ENCODE measurements around the gene L1TD1.
"Not testable (repeated sequence)": the region's sequence is repeated elsewhere in the genome, so short reads cannot be mapped to it uniquely, and the experiment has no call there.

L1TD1 gene

GRCh38 chr1:62208087-62208486 is 13.4 kb downstream of the L1TD1 start:
- DNase-seq, result no peak

DNA sequence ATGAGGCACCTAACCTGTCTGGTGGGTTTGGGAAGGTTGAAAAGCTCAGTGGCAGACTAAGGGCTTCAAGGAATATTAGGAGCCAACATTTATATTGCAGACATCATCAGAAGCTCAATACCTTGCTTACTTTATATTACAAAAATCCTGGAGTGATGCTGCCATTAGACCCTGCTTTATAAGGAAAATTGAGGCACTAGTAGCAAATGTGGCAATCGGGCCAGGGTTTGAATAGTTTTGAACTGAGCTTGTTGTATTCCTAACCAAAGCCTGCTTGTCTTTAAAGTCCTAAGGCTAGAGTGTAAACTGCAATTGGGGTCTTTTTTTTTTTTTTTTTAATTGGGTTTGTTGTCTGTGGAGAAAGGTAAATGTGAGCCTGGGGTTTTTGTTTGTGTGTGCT is 14.3 kb downstream of the L1TD1 start:
- no peak for DNase-seq

- no peak for DNase-seq
Observed at GRCh38 chr1:62209931-62210595, 15.4 kb downstream of the L1TD1 start.

DNA sequence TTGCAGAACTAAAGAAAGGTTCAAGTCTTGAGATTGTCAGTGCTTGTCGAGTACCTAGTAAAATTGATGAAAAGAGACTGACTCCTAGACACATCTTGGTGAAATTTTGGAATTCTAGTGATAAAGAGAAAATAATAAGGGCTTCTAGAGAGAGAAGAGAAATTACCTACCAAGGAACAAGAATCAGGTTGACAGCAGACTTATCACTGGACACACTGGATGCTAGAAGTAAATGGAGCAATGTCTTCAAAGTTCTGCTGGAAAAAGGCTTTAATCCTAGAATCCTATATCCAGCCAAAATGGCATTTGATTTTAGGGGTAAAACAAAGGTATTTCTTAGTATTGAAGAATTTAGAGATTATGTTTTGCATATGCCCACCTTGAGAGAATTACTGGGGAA is 16.3 kb downstream of the L1TD1 start:
- no peak for DNase-seq

GRCh38 chr1:62212411-62212810 is 17.8 kb downstream of the L1TD1 start:
- no peak for DNase-seq

- DNase-seq, result no peak
Observed at GRCh38 chr1:62213075-62213914, 18.6 kb downstream of the L1TD1 start.

DNA sequence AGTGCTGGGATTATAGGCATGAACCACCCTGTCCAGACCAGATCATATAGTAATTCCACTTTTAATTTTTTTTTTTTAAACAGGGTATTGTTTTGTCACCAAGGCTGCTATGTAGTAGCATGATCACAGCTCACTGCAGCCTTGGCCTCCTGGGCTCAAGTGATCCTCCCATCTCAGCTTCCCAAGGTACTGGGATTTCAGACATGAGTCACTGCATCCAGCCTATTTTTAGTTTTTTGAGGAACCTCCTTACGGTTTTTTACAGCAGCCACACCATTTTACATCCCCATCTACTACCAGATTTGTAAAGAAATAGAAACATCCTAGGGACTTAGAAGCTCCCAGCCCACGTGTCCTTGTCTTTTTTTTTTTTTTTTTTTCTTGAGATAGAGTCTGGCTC is 24.0 kb downstream of the L1TD1 start:
- no peak for DNase-seq

DNA sequence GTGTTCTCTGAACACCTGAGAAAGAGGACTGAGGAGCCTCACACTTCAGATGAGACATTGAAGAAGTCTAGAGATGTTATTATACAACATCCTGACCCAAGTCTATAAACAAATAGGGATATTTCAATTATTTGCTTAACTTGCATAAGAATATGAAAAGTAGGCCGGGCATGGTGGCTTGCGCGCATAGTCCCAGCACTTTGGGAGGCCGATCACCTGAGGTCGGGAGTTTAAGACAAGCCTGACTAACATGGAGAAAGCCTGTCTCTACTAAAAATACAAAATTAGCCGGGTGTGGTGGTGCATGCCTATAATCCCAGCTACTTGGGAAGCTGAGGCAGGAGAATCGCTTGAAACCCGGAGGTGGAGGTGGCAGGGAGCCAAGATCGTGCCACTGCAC is 25.8 kb downstream of the L1TD1 start:
- DNase-seq, result not testable (repeated sequence)

DNA sequence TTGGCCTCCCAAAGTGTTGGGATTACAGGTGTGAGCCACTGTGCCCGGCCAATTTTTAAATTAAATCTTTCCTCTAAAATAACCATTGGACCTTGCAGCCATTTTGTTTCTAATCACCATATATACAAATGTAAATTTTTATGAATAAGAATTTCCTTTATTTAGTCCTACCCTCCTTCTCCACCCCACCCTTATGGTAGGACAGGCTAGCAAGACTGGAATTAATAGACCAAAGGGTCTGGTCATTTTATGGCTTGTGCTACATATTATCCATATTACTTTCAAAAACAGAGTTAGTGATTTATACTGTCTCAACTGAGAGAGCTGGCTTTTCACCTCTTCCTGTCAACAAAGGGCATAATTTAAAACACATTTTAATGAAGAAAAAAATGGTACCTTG is 26.5 kb downstream of the L1TD1 start:
- no peak for DNase-seq

DNA sequence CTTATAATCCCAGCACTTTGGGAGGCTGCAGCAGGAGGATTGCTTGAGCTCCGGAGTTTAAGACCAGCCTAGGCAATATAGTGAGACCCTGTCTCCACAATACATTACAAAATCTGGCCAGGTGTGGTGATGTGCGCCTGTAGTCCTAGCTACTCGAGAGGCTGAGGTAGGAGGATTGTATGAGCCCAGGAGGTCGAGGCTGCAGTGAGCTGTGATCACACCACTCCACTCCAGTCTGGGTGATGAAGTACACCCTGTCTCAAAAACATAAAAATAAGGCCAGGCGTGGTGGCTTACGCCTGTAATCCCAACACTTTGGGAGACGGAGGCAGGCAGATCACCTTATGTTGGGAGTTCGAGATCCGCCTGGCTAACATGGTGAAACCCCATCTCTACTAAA is 27.7 kb downstream of the L1TD1 start:
- no peak for DNase-seq

- no peak for DNase-seq
Observed at GRCh38 chr1:62224182-62224581, 29.5 kb downstream of the L1TD1 start.

- DNase-seq, result no peak
Observed at GRCh38 chr1:62227496-62227895, 32.8 kb downstream of the L1TD1 start.

- no peak for DNase-seq
Observed at GRCh38 chr1:62228136-62228882, 33.7 kb downstream of the L1TD1 start.

GRCh38 chr1:62228883-62229187 is 34.2 kb downstream of the L1TD1 start:
- no peak for DNase-seq

GRCh38 chr1:62229468-62229867 is 34.8 kb downstream of the L1TD1 start:
- no peak for DNase-seq

GRCh38 chr1:62229932-62230331 is 35.3 kb downstream of the L1TD1 start:
- DNase-seq, result no peak

GRCh38 chr1:62230718-62231117 is 36.1 kb downstream of the L1TD1 start:
- DNase-seq, result no peak

- DNase-seq, result no peak
Observed at GRCh38 chr1:62232871-62233278, 38.2 kb downstream of the L1TD1 start.

DNA sequence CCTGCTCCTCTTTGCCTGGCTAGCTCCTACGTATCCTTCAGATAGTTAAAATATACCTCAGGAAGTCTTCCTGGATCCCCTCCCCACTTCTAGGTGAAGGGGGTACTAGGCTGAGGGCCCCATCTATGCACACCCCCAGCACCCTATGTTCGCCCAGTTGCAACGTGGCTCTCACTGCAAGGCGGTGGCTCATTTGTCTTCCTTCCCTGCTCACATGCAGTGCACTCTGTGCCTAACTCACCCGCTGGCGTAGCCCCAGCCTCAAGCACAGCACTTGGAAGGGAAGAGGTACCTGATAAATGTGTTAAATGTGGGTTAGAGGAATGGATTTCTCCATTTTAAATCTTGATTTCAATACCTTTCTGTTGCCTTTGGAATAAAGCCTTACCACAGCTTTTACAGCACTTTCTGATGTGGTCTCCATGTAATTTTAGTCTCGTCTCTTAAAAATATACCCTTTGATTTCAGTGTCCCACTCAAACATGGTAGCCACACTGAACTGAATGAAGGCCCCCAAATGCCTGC is 39.3 kb downstream of the L1TD1 start:
- no peak for DNase-seq

GRCh38 chr1:62234688-62235087 is 40.0 kb downstream of the L1TD1 start:
- no peak for DNase-seq

GRCh38 chr1:62235576-62235975 is 40.9 kb downstream of the L1TD1 start:
- DNase-seq, result no peak

GRCh38 chr1:62237361-62237760 is 42.7 kb downstream of the L1TD1 start:
- DNase-seq, result no peak

DNA sequence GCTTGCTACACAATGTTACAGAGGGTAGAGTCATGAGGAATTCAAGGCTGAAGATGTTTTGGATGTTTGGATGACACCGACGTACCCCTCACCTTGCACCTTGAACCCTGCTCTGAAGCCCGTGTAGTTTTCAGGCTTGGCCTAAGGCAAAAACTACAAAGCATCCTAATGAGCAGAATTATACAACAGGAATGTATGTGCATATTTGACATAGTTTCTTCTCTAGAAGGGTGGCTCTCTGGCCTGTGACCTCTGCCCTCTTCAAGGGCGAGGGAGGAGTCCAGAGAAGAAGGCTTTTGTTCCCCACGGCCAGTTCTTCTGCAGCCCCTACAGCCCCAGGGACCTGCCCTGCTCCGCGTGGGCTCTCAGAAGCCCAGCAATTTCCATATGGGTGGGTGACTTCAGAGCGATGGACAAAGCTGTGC is 43.3 kb downstream of the L1TD1 start:
- DNase-seq, result no peak

DNA sequence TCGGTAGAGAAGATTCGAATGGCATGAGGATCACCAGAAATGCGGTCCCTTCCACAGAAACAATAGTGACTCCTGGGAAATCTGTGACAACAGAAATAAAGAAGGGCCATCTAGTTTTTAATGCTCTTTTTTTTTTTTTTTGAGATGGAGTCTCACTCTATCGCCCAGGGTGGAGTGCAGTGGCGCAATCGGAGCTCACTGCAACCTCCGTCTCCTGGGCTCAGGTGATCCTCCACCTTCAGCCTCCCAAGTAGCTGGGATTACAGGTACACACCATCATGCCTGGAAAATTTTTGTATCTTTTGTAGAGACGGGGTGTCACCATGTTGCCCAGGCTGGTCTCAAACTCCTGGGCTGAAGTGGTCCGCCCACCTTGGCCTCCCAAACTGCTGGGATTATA is 43.9 kb downstream of the L1TD1 start:
- no peak for DNase-seq
